GM13976 (cell line): ENCODE results near the gene REEP2.
"Not testable (repeated sequence)": the region's sequence is repeated elsewhere in the genome, so short reads cannot be mapped to it uniquely, and the experiment has no call there.

Experiments used
- DNase-seq: peaks from one replicate; pipeline ENCODE4 v3.0.0; 2012; ENCODE audit warnings: low spot score
- in situ Hi-C: fragments of 300-500 bp; cut with MboI; formaldehyde crosslinking; loops from one replicate; pipeline ENCODE4 v1.12.0; 2022; ENCODE audit warnings: low sequenced_read_pairs, mixed read lengths, inconsistent platforms; ENCODE audit not compliant: unreplicated experiment
- TF ChIP-seq, protein P1 (sequence below): IDR thresholded peaks from 2 replicates; pipeline ENCODE4 v1.5.1; 2012; ENCODE audit warnings: borderline replicate concordance, mild to moderate bottlenecking; ENCODE audit not compliant: insufficient read depth; ENCODE audit errors: extremely low read depth, missing control alignments, control extremely low read depth

Gene REEP2, protein sequence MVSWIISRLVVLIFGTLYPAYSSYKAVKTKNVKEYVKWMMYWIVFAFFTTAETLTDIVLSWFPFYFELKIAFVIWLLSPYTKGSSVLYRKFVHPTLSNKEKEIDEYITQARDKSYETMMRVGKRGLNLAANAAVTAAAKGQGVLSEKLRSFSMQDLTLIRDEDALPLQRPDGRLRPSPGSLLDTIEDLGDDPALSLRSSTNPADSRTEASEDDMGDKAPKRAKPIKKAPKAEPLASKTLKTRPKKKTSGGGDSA

DNA sequence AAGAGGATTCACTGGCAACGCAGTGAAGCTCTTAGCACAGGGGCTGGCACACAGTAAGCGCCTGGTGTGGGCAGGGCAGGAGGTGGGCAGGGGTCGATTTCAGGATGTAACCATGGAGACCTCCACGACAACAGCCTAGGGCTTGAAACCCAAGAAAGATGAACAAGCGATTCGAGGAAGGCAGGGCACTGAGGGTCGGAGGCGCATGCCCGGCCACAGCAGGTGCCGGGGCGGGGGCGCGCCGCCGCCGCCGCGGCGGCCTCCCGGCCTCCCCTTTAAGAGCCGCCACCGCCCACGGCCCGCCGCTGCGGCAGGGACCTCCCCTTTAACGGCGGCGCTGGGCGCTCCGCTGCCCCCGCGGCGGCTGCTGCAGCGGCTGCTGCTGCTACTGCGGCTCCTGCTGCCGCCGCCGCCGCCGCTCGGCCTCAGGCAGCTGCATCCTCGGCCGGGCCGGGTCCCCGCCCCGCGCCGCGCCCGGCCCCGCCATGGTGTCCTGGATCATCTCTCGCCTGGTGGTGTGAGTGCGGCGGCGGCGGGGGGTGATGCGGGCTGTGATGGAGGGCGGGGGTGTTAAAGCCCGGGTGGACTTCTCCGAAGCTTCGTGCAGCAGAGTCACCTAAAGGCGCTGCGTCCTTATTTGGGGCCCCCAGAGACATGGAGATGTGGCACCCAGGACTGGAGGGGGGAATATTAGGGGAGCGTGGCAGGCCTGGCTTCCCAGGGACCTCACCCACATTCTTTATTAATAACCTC, at the start of gene REEP2:
REEP2 (plus strand) TSS at position 334 of the 753 bp plus-strand sequence; CDS start at position 486, 152 bp downstream.
- TF ChIP-seq, protein P1, sequence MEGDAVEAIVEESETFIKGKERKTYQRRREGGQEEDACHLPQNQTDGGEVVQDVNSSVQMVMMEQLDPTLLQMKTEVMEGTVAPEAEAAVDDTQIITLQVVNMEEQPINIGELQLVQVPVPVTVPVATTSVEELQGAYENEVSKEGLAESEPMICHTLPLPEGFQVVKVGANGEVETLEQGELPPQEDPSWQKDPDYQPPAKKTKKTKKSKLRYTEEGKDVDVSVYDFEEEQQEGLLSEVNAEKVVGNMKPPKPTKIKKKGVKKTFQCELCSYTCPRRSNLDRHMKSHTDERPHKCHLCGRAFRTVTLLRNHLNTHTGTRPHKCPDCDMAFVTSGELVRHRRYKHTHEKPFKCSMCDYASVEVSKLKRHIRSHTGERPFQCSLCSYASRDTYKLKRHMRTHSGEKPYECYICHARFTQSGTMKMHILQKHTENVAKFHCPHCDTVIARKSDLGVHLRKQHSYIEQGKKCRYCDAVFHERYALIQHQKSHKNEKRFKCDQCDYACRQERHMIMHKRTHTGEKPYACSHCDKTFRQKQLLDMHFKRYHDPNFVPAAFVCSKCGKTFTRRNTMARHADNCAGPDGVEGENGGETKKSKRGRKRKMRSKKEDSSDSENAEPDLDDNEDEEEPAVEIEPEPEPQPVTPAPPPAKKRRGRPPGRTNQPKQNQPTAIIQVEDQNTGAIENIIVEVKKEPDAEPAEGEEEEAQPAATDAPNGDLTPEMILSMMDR, result no peak
- in situ Hi-C loops, result no loop called here
- peak; percentile 93 for DNase-seq

DNA sequence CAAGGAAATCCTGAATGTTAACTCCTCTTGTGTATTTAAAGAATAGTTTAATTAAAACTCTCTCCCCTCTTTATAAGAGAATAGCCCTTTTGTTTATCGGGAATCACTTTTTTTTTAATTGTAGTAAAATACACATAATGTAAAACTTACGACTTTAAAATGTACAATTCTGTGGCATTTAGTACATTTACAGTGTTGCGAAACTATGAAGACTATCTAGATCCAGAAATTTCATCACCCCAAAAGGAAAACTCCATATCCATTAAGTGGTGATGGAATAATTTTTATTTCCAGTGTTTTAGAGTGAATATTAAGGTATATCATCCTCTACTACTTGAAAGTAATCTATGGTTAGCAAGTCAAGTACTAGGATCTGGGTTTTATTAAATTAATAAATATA, 49.5 kb upstream of the REEP2 start:
- in situ Hi-C loops, result no loop called here
- TF ChIP-seq, protein P1, result no peak
- no peak for DNase-seq

DNA sequence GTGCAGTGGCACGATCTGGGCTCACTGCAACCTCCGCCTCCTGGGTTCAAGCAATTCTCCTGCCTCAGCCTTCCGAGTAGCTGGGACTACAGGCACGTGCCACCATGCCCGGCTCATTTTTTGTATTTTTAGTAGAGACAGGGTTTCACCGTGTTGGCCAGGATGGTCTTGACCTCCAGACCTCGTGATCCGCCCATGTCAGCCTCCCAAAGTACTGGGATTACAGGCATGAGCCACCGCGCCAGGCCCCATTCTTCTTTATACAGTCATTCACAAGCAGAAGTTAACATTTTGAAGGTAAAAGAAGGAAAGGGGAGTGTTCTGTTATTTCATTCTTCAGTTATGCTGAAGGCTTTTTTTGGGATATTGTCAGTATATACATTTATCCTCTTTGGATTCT, 48.9 kb upstream of the REEP2 start:
- in situ Hi-C loops, DNase-seq: not testable (repeated sequence)

DNA sequence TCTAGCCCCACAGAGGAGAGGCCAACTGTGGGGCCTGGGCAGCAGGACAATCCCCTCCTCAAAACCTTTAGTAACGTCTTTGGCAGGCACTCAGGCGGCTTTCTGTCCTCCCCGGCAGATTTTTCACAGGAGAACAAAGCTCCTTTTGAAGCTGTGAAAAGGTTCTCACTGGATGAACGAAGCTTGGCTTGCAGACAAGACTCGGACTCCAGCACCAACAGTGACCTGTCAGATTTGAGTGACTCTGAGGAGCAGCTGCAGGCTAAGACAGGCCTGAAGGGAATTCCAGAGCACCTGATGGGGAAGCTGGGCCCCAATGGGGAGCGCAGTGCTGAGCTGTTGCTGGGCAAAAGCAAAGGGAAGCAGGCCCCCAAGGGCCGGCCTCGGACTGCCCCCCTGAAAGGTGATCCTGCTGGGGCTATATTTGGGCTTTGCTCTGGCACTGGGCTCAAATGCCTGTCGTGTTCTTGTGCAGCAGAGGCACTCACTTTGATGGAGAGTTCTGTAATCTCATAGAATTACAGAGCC, 46.9 kb upstream of the REEP2 start:
- in situ Hi-C loops, result no loop called here
- TF ChIP-seq, protein P1, result no peak
- no peak for DNase-seq

DNA sequence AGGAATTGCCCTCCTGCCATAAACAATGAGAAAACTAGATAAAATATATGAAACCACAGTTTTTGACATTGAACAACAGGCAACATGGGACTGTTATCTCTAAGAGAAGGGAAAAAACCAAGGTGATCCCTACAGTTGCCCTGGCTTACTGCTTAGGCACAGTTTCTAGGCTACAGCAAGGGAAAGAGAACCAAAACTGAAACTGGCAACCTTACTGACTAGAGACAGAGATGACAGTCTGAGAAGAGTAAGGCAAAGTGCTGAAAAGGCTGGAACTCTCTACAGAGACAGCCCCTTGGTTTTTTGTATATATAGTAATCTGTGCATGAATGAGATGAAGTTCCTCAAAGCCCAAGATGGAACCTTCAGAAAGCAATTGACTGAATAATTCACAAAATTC, 36.2 kb upstream of the REEP2 start:
- no peak for DNase-seq
- in situ Hi-C loops, result loop anchor here (25.0 kb wide), 1 partner anchor 215 kb away; the partner anchor contains the start of genes BRD8 and KIF20A
- TF ChIP-seq, protein P1, result no peak

DNA sequence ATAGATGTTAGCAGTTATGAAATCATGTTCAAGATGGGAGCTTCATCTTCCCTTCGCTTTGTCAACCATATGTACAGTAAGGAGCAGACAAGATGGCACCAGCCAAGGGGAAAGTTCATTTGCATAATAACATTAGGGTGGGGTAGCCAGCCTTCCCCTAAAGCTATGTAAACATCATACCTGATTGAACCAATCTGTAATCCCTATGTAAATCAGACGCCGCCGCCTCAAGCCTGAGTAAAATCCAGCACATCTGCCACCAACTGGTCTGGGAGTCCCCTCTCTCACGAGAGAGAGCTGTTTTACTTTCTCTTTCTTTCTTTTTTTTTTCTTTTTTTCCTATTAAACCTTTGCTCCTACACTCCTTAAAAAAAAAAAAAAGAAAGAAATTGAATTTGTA, 30.8 kb upstream of the REEP2 start:
- in situ Hi-C loops, result loop anchor here (25.0 kb wide), 1 partner anchor 221 kb away; the partner anchor contains the start of genes BRD8 and KIF20A
- peak; percentile 60 for DNase-seq
- TF ChIP-seq, protein P1, result no peak
